HFFc6 (cell line): ENCODE results near the gene CENPP. TPM values are rescaled to one million over a fixed set of nuclear protein-coding genes. Genes with fewer than 3 reads are reported as not detected.

ENCODE experiments used
- DNase-seq: peaks from one replicate; pipeline ENCODE4 v3.0.0-alpha.2; 2018
- H3K27ac Mint-ChIP-seq: 2 replicates; pipeline ENCODE4 v1.8.0; 2020; ENCODE audit warnings: mild to moderate bottlenecking, mixed read lengths
- H3K27me3 Mint-ChIP-seq: 2 replicates; pipeline ENCODE4 v1.8.0; 2021; ENCODE audit warnings: mild to moderate bottlenecking, moderate library complexity, mixed read lengths; ENCODE audit not compliant: insufficient read depth
- H3K36me3 Mint-ChIP-seq: 2 replicates; pipeline ENCODE4 v1.8.0; 2021; ENCODE audit warnings: low read depth, mixed read lengths
- H3K4me1 Mint-ChIP-seq: 2 replicates; pipeline ENCODE4 v1.8.0; 2020; ENCODE audit warnings: low read depth, mixed read lengths
- H3K4me3 Mint-ChIP-seq: 2 replicates; pipeline ENCODE4 v1.8.0; 2020; ENCODE audit warnings: mild to moderate bottlenecking, moderate library complexity, mixed read lengths
- H3K9me3 Mint-ChIP-seq: 2 replicates; pipeline ENCODE4 v1.8.0; 2020; ENCODE audit warnings: mild to moderate bottlenecking, mixed read lengths
- CTCF ChIP-seq: fragments of 200-600 bp; sonication (generic); IDR thresholded peaks from 2 replicates; pipeline ENCODE4 v1.5.0; 2021; ENCODE audit warnings: antibody characterized with exemption, mild to moderate bottlenecking
- total RNA-seq, 6 experiments: library from RNA; stranded (reverse); fragmentation: NEBNext Ultra II Directional; extraction: Animal tissue kit (Norgen Biotek cat#: 25700); gene quantifications; 2 replicates in 1 of 6; 3 replicates in 5 of 6; pipeline ENCODE4 v1.2.3, GENCODE V29; 2021

Gene CENPP
- total RNA-seq, 6 experiments from 2014 or later, result 3.0 to 7.0 (median 6.0) TPM

GRCh38 chr9:92660266-92660665 lies 334.5 kb downstream of the CENPP start:
- Mint-ChIP-seq H3K27ac (no peak overlapping the region), H3K9me3 (no peaks in the 10 kb centered on the region), H3K4me1 (peaks cover 14% of the 10 kb centered on the region), H3K4me3 (no peak overlapping the region), H3K36me3 (peaks cover 9% of the 10 kb centered on the region), H3K27me3 (no peaks in the 10 kb centered on the region)
- no peak for TF ChIP-seq CTCF
- DNase-seq, result no peak

- DNase-seq, result no peak
- Mint-ChIP-seq H3K36me3 (peaks cover 9% of the 10 kb centered on the region), H3K27me3 (no peaks in the 10 kb centered on the region), H3K4me1 (peaks cover 20% of the 10 kb centered on the region), H3K9me3 (no peaks in the 10 kb centered on the region), H3K4me3 (no peak overlapping the region), H3K27ac (no peak overlapping the region)
- TF ChIP-seq CTCF, result no peak
Measured at GRCh38 chr9:92661127-92661526, 335.4 kb downstream of the CENPP start.

GRCh38 chr9:92661743-92662142 lies 336.0 kb downstream of the CENPP start:
- peaks cover 11% of the 10 kb centered on the region; the same call in 1 of the 2 replicates for H3K36me3 Mint-ChIP-seq
- no peaks in the 10 kb centered on the region for H3K27me3 Mint-ChIP-seq
- H3K4me1 Mint-ChIP-seq, result peaks cover 24% of the 10 kb centered on the region
- DNase-seq, result no peak
- no peak overlapping the region for H3K27ac Mint-ChIP-seq
- TF ChIP-seq CTCF, result no peak
- no peaks in the 10 kb centered on the region for H3K9me3 Mint-ChIP-seq
- no peak overlapping the region for H3K4me3 Mint-ChIP-seq

GRCh38 chr9:92663126-92663525 lies 337.4 kb downstream of the CENPP start:
- Mint-ChIP-seq H3K9me3 (no peaks in the 10 kb centered on the region), H3K4me3 (no peak overlapping the region), H3K4me1 (peaks cover 34% of the 10 kb centered on the region), H3K36me3 (peaks cover 18% of the 10 kb centered on the region; the same call in 1 of the 2 replicates), H3K27me3 (no peaks in the 10 kb centered on the region; the same call in 1 of the 2 replicates), H3K27ac (no peak overlapping the region)
- DNase-seq, result no peak
- TF ChIP-seq CTCF, result no peak

GRCh38 chr9:92663951-92664350 lies 338.2 kb downstream of the CENPP start:
- H3K4me3 Mint-ChIP-seq, result no peak overlapping the region
- TF ChIP-seq CTCF, result no peak
- peaks cover 42% of the 10 kb centered on the region for H3K4me1 Mint-ChIP-seq
- no peak overlapping the region for H3K27ac Mint-ChIP-seq
- peaks cover 25% of the 10 kb centered on the region; the same call in 1 of the 2 replicates for H3K36me3 Mint-ChIP-seq
- DNase-seq, result no peak
- H3K27me3 Mint-ChIP-seq, result no peaks in the 10 kb centered on the region; the same call in 1 of the 2 replicates
- H3K9me3 Mint-ChIP-seq, result no peaks in the 10 kb centered on the region
